GM23338 (cell line): Measurements from ENCODE around the gene ACTG1. TPM values are rescaled to one million over a fixed set of nuclear protein-coding genes. Genes with fewer than 3 reads are reported as not detected.

Source experiments
- ATAC-seq: fragments of 200-7000 bp; cut with Tn5 transposase; 3 replicates; pipeline ENCODE4 v1.9.1; 2020
- DNase-seq: peaks from one replicate; pipeline ENCODE4 v3.0.0-alpha.2; 2015; ENCODE audit warnings: low spot score
- H2AFZ ChIP-seq: fragments of 200-600 bp; sonication (generic); 2 replicates; pipeline ENCODE4 v1.8.0; 2016; ENCODE audit warnings: antibody characterized with exemption, mild to moderate bottlenecking, moderate library complexity
- H3F3A ChIP-seq: fragments of 200-600 bp; sonication (generic); replicated peaks from 2 replicates; pipeline ENCODE4 v1.8.0; 2017; ENCODE audit warnings: antibody characterized with exemption, mixed run types, low read depth
- H3K27ac ChIP-seq: fragments of 200-600 bp; sonication (generic); 2 replicates; pipeline ENCODE4 v1.6.1; 2016; ENCODE audit warnings: low read depth
- H3K27me3 ChIP-seq: fragments of 200-600 bp; sonication (generic); 2 replicates; pipeline ENCODE4 v1.8.0; 2016; ENCODE audit warnings: mild to moderate bottlenecking, mixed run types, moderate library complexity; ENCODE audit not compliant: insufficient read depth
- H3K36me3 ChIP-seq: fragments of 200-600 bp; sonication (generic); 2 replicates; pipeline ENCODE4 v1.8.0; 2016; ENCODE audit warnings: mild to moderate bottlenecking; ENCODE audit not compliant: insufficient read depth
- H3K4me1 ChIP-seq: fragments of 200-600 bp; sonication (generic); 2 replicates; pipeline ENCODE4 v1.8.0; 2016; ENCODE audit warnings: mild to moderate bottlenecking, moderate library complexity; ENCODE audit not compliant: insufficient read depth
- H3K4me2 ChIP-seq: fragments of 200-600 bp; sonication (generic); 2 replicates; pipeline ENCODE4 v1.7.1; 2017; ENCODE audit warnings: mixed run types
- H3K4me3 ChIP-seq: fragments of 200-600 bp; sonication (generic); 2 replicates; pipeline ENCODE4 v1.6.1; 2016; ENCODE audit warnings: mixed run types
- H3K79me2 ChIP-seq: fragments of 200-600 bp; sonication (generic); replicated peaks from 2 replicates; pipeline ENCODE4 v1.8.0; 2017; ENCODE audit warnings: mild to moderate bottlenecking; ENCODE audit not compliant: insufficient read depth
- H3K9me2 ChIP-seq: fragments of 200-600 bp; sonication (generic); 2 replicates; pipeline ENCODE4 v1.8.0; 2017; ENCODE audit not compliant: insufficient read depth
- H4K20me1 ChIP-seq: fragments of 200-600 bp; sonication (generic); replicated peaks from 2 replicates; pipeline ENCODE4 v1.8.0; 2017; ENCODE audit warnings: mild to moderate bottlenecking; ENCODE audit not compliant: insufficient read depth
- H3K27ac Mint-ChIP-seq: 2 replicates; pipeline ENCODE4 v1.8.0; 2020; ENCODE audit warnings: inconsistent platforms, mild to moderate bottlenecking, moderate library complexity, mixed read lengths
- H3K27me3 Mint-ChIP-seq: 3 replicates; pipeline ENCODE4 v1.8.0; 2022; ENCODE audit warnings: low read depth, mild to moderate bottlenecking, moderate library complexity, mixed read lengths, inconsistent platforms; ENCODE audit not compliant: insufficient read depth, poor library complexity
- H3K36me3 Mint-ChIP-seq: 3 replicates; pipeline ENCODE4 v1.8.0; 2021; ENCODE audit warnings: low read depth, mild to moderate bottlenecking, inconsistent platforms, moderate library complexity, mixed read lengths
- H3K4me1 Mint-ChIP-seq: 3 replicates; pipeline ENCODE4 v1.8.0; 2020; ENCODE audit warnings: mild to moderate bottlenecking, inconsistent platforms, mixed read lengths
- H3K4me3 Mint-ChIP-seq: 3 replicates; pipeline ENCODE4 v1.8.0; 2021; ENCODE audit warnings: moderate library complexity, mild to moderate bottlenecking, inconsistent platforms, mixed read lengths
- H3K9me3 Mint-ChIP-seq: 3 replicates; pipeline ENCODE4 v1.8.0; 2020; ENCODE audit warnings: moderate library complexity, mild to moderate bottlenecking, inconsistent platforms, mixed read lengths
- CREB1 ChIP-seq: fragments of 250-450 bp; sonication (Bioruptor Pico); IDR thresholded peaks from 2 replicates; pipeline ENCODE4 v1.5.0; 2020; ENCODE audit warnings: low read depth, mild to moderate bottlenecking, moderate library complexity
- ETS1 ChIP-seq: IDR thresholded peaks from 2 replicates; pipeline ENCODE4 v1.6.1; 2016; ENCODE audit warnings: antibody characterized with exemption
- EZH2 ChIP-seq: fragments of 200-600 bp; sonication (generic); IDR thresholded peaks from one replicate; pipeline ENCODE4 v1.8.0; 2017; ENCODE audit warnings: antibody characterized with exemption, mild to moderate bottlenecking, low read depth; ENCODE audit not compliant: unreplicated experiment
- EZH2phosphoT487 ChIP-seq: fragments of 200-600 bp; sonication (generic); IDR thresholded peaks from one replicate; pipeline ENCODE4 v1.8.1; 2018; ENCODE audit warnings: antibody characterized with exemption; ENCODE audit not compliant: unreplicated experiment
- JUNB ChIP-seq: IDR thresholded peaks from one replicate; pipeline ENCODE4 v1.6.1; 2016; ENCODE audit warnings: antibody characterized with exemption; ENCODE audit not compliant: unreplicated experiment
- NANOG ChIP-seq: IDR thresholded peaks from 2 replicates; pipeline ENCODE4 v1.6.1; 2016; ENCODE audit warnings: antibody characterized with exemption, borderline replicate concordance
- POLR2AphosphoS5 ChIP-seq: IDR thresholded peaks from 2 replicates; pipeline ENCODE4 v1.6.1; 2016; ENCODE audit warnings: antibody characterized with exemption, low read depth
- REST ChIP-seq: IDR thresholded peaks from one replicate; pipeline ENCODE4 v1.6.1; 2018; ENCODE audit warnings: antibody characterized with exemption; ENCODE audit not compliant: unreplicated experiment
- ZNF114 ChIP-seq: fragments of 250-450 bp; sonication (Bioruptor Pico); IDR thresholded peaks from 2 replicates; pipeline ENCODE4 v1.5.0; 2020; ENCODE audit warnings: mild to moderate bottlenecking, moderate library complexity
- ZNF331 ChIP-seq: fragments of 250-450 bp; sonication (Bioruptor Pico); IDR thresholded peaks from 2 replicates; pipeline ENCODE4 v1.5.0; 2020; ENCODE audit warnings: low read depth, mild to moderate bottlenecking, moderate library complexity
- ZNF462 ChIP-seq: fragments of 250-450 bp; sonication (Bioruptor Pico); IDR thresholded peaks from 2 replicates; pipeline ENCODE4 v1.5.0; 2020; ENCODE audit warnings: mild to moderate bottlenecking, moderate library complexity
- polyA plus RNA-seq: library from polyadenylated mRNA; unstranded; fragments of >200 nt; fragmentation: Nextera tagmentation; extraction: Ambion mirVana; gene quantifications from 2 replicates; pipeline ENCODE4 v1.2.1, GENCODE V29; 2016
- total RNA-seq: library from RNA; depleted of rRNA; stranded (reverse); fragments of >200 nt; shearing (Covaris generic); gene quantifications from 2 replicates; pipeline ENCODE4 v1.2.3, GENCODE V29; 2014

ACTG1 gene
- total and polyA plus RNA-seq, 2 experiments from 2014 or later, result 1,867 to 4,739 TPM

- Histone ChIP-seq H3K4me2 (no peak overlapping the region), H3K4me3 (no peak overlapping the region), H3K27me3 (no peaks in the 10 kb centered on the region), H4K20me1 (no peaks in the 10 kb centered on the region; the same call in 1 of the 2 replicates), H3F3A (0 out of 2 replicates have a peak, but pooled peaks cover 1% of the 10 kb centered on the region), H3K4me1 (no peaks in the 10 kb centered on the region), H3K27ac (no peak overlapping the region), H2AFZ (no peak overlapping the region), H3K36me3 (no peaks in the 10 kb centered on the region; the same call in 1 of the 2 replicates), H3K9me2 (no peaks in the 10 kb centered on the region), H3K79me2 (peaks cover 23% of the 10 kb centered on the region)
- Mint-ChIP-seq H3K4me1 (peaks cover 5% of the 10 kb centered on the region; the same call in 2 of the 3 replicates), H3K27ac (no peak overlapping the region), H3K4me3 (no peak overlapping the region), H3K27me3 (peaks cover 5% of the 10 kb centered on the region), H3K36me3 (peaks cover 38% of the 10 kb centered on the region), H3K9me3 (no peaks in the 10 kb centered on the region)
- DNase-seq, result no peak
- TF ChIP-seq POLR2AphosphoS5 (no peak), ZNF462 (CRISPR knock-in tag) (no peak), NANOG (no peak), REST (no peak), JUNB (no peak), ZNF114 (CRISPR knock-in tag) (no peak), EZH2phosphoT487 (no peak), EZH2 (no peak), CREB1 (CRISPR knock-in tag) (no peak), ETS1 (no peak), ZNF331 (CRISPR knock-in tag) (no peak)
- no peak for ATAC-seq
These were observed 35.0 kb upstream of the ACTG1 start for GRCh38 chr17:81547614-81547982.
